Activated T-cell treated with anti-CD3 and anti-CD28 coated beads for 4 hours (primary cell): ENCODE data around the gene PAIP1.
"Not testable (repeated sequence)": the region's sequence is repeated elsewhere in the genome, so short reads cannot be mapped to it uniquely, and the experiment has no call there.

Experiments used
- DNase-seq: peaks from one replicate; pipeline ENCODE4 v3.0.0-alpha.2; 2020

PAIP1 gene

GRCh38 chr5:43556857-43557542 is at the start of gene PAIP1:
Gene PAIP1, minus strand, starts transcription at chr5:43557077. Its CDS starts 231 bp downstream, at chr5:43556846.
- DNase-seq: peak; percentile 62

GRCh38 chr5:43606351-43606750 is 49.5 kb upstream of the PAIP1 start:
- DNase-seq: no peak

GRCh38 chr5:43604699-43605098 is 47.8 kb upstream of the PAIP1 start:
- DNase-seq: no peak

- DNase-seq: peak; percentile 33
These were observed 46.7 kb upstream of the PAIP1 start for GRCh38 chr5:43603344-43604217.

- DNase-seq: peak; percentile 55
These were observed 45.8 kb upstream of the PAIP1 start, which contains the start of gene NNT for GRCh38 chr5:43602461-43603343. Gene NNT, plus strand, starts transcription at chr5:43603180. Its CDS starts 6,016 bp downstream, at chr5:43609196.

- DNase-seq: no peak
These were observed 44.8 kb upstream of the PAIP1 start for GRCh38 chr5:43601454-43602260.

GRCh38 chr5:43598927-43599326 is 42.0 kb upstream of the PAIP1 start:
- not testable (repeated sequence) for DNase-seq

GRCh38 chr5:43592363-43592762 is 35.5 kb upstream of the PAIP1 start:
- DNase-seq: no peak

GRCh38 chr5:43590700-43591099 is 33.8 kb upstream of the PAIP1 start:
- DNase-seq: no peak

- no peak for DNase-seq
These were observed 32.4 kb upstream of the PAIP1 start for GRCh38 chr5:43589310-43589709.

- no peak for DNase-seq
These were observed 32.0 kb upstream of the PAIP1 start for GRCh38 chr5:43588842-43589241.

- DNase-seq: no peak
These were observed 27.4 kb upstream of the PAIP1 start for GRCh38 chr5:43584166-43584699.

- DNase-seq: no peak
These were observed 26.8 kb upstream of the PAIP1 start for GRCh38 chr5:43583724-43584123.

- no peak for DNase-seq
These were observed 25.5 kb upstream of the PAIP1 start for GRCh38 chr5:43582082-43583005.

- DNase-seq: no peak
These were observed 24.5 kb upstream of the PAIP1 start for GRCh38 chr5:43581398-43581797.

GRCh38 chr5:43580402-43581210 is 23.7 kb upstream of the PAIP1 start:
- DNase-seq: not testable (repeated sequence)

GRCh38 chr5:43573058-43573457 is 16.2 kb upstream of the PAIP1 start:
- DNase-seq: no peak

GRCh38 chr5:43572357-43572756 is 15.5 kb upstream of the PAIP1 start:
- DNase-seq: no peak

GRCh38 chr5:43571237-43571636 is 14.4 kb upstream of the PAIP1 start:
- DNase-seq: no peak
